B cell (primary cell): ENCODE data around the gene TGFBRAP1. TPM values are rescaled to one million over a fixed set of nuclear protein-coding genes. Genes with fewer than 3 reads are reported as not detected.

Experiments used
- ATAC-seq: fragments of 200-7000 bp; cut with Tn5 transposase; one replicate; pipeline ENCODE4 v1.10.0; 2021; ENCODE audit warnings: low read depth, mild to moderate bottlenecking, moderate number of reproducible peaks, moderate library complexity
- CTCF ChIA-PET: fragments of 350-600 bp; sonication (Branson Sonifier 250); formaldehyde crosslinking; loops from one replicate; lab custom pipeline; 2021; ENCODE audit warnings: antibody characterized with exemption, inconsistent platforms; lab: Charles Lee
- POLR2A ChIA-PET: fragments of 350-600 bp; sonication (Branson Sonifier 250); formaldehyde crosslinking; loops from one replicate; lab custom pipeline; 2021; ENCODE audit warnings: antibody characterized with exemption; lab: Charles Lee
- DNase-seq: peaks from one replicate; pipeline ENCODE4 v3.0.0; 2013
- H2AFZ ChIP-seq: 2 replicates; pipeline ENCODE4 v1.6.1; 2012; ENCODE audit warnings: mild to moderate bottlenecking, low read depth, low read length; ENCODE audit not compliant: insufficient read depth, poor library complexity, severe bottlenecking
- H3K27ac ChIP-seq, 2 donors: 1 replicate in 1 of 2; 2 replicates in 1 of 2; pipeline ENCODE4 v1.5.1; 2012 to 2013; ENCODE audit warnings: low read length in 2 of 2, mild to moderate bottlenecking in 2 of 2, moderate library complexity in 1 of 2
- H3K27me3 ChIP-seq, 4 experiments: fragments of 200-600 bp in 1 of 4; sonication (generic) in 1 of 4; replicated peaks in 1 of 4; 1 replicate in 2 of 4; 2 replicates in 2 of 4; pipeline versions ENCODE4 v1.6.1 to v1.7.0; 2013 to 2016; ENCODE audit warnings: low read length in 3 of 4, mild to moderate bottlenecking in 2 of 4, mixed read lengths in 1 of 4, moderate library complexity in 1 of 4; ENCODE audit not compliant: insufficient read depth in 4 of 4, control insufficient read depth in 3 of 4; ENCODE audit errors: control extremely low read depth in 1 of 4
- H3K36me3 ChIP-seq, 2 experiments: replicated peaks in 1 of 2; 1 replicate in 1 of 2; 2 replicates in 1 of 2; pipeline versions ENCODE4 v1.6.1 to v1.7.1; 2013; ENCODE audit warnings: low read length in 1 of 2; ENCODE audit not compliant: insufficient read depth in 2 of 2, control insufficient read depth in 1 of 2; ENCODE audit errors: control extremely low read depth in 1 of 2, extremely low read depth in 1 of 2
- H3K4me1 ChIP-seq, 2 donors: fragments of 200-600 bp in 1 of 2; sonication (generic) in 1 of 2; 1 replicate in 1 of 2; 2 replicates in 1 of 2; pipeline versions ENCODE4 v1.5.1 to v1.6.1; 2013 to 2017; ENCODE audit warnings: low read length in 2 of 2; ENCODE audit not compliant: control insufficient read depth in 2 of 2, insufficient read depth in 2 of 2
- H3K4me2 ChIP-seq: replicated peaks from 2 replicates; pipeline ENCODE3; 2012; ENCODE audit warnings: mild to moderate bottlenecking, low read depth, low read length; ENCODE audit not compliant: poor library complexity, severe bottlenecking
- H3K4me3 ChIP-seq, 5 experiments: fragments of 200-600 bp in 1 of 5; sonication (generic) in 1 of 5; 1 replicate in 3 of 5; 2 replicates in 2 of 5; pipeline versions ENCODE4 v1.5.1 to v1.7.0; 2011 to 2016; ENCODE audit warnings: low read length in 4 of 5, mild to moderate bottlenecking in 4 of 5, low read depth in 2 of 5, control low read depth in 1 of 5, moderate library complexity in 1 of 5; ENCODE audit not compliant: insufficient read depth in 1 of 5; ENCODE audit errors: control extremely low read depth in 1 of 5, extremely low read depth in 1 of 5
- H3K79me2 ChIP-seq: fragments of 200-600 bp; sonication (generic); one replicate; pipeline ENCODE4 v1.6.0; 2016; ENCODE audit warnings: low read length; ENCODE audit not compliant: control insufficient read depth, insufficient read depth
- H3K9ac ChIP-seq: fragments of 200-600 bp; sonication (generic); 2 replicates; pipeline ENCODE4 v1.6.1; 2017; ENCODE audit warnings: mild to moderate bottlenecking, low read length, moderate library complexity
- H3K9me3 ChIP-seq, 3 donors: one replicate each; pipeline versions ENCODE4 v1.6.1 to v1.7.1; 2013; ENCODE audit warnings: low read length in 2 of 3; ENCODE audit not compliant: control insufficient read depth in 2 of 3, insufficient read depth in 1 of 3; ENCODE audit errors: control extremely low read depth in 1 of 3
- H4K20me1 ChIP-seq: 2 replicates; pipeline ENCODE4 v1.6.0; 2012; ENCODE audit warnings: mild to moderate bottlenecking, low read length; ENCODE audit not compliant: insufficient read depth, control insufficient read depth, poor library complexity, severe bottlenecking
- H3K27ac Mint-ChIP-seq: one replicate; pipeline ENCODE4 v1.8.0; 2021; ENCODE audit warnings: mixed read lengths
- H3K27me3 Mint-ChIP-seq: one replicate; pipeline ENCODE4 v1.8.0; 2021; ENCODE audit warnings: mixed read lengths
- H3K4me1 Mint-ChIP-seq: one replicate; pipeline ENCODE4 v1.8.0; 2021; ENCODE audit warnings: mixed read lengths
- H3K4me3 Mint-ChIP-seq: one replicate; pipeline ENCODE4 v1.8.0; 2021; ENCODE audit warnings: mixed read lengths
- H3K9me3 Mint-ChIP-seq: one replicate; pipeline ENCODE4 v1.8.0; 2022; ENCODE audit warnings: mixed read lengths; ENCODE audit not compliant: insufficient read depth
- EZH2 ChIP-seq: IDR thresholded peaks from 2 replicates; pipeline ENCODE4 v1.6.1; 2012; ENCODE audit warnings: borderline replicate concordance, low read depth, mild to moderate bottlenecking, moderate library complexity, low read length; ENCODE audit not compliant: insufficient read depth, poor library complexity, severe bottlenecking
- WGBS: methylation state at CpG from one replicate; pipeline ENCODE4 v1.1.5; 2013; ENCODE audit warnings: missing lambda C conversion rate; ENCODE audit not compliant: insufficient coverage; 5-methylcytosine and 5-hydroxymethylcytosine counted together
- intact Hi-C: fragments of 100-400 bp; cut with micrococcal nuclease; formaldehyde crosslinking; loops from one replicate; pipeline ENCODE4 v1.10.0; 2022
- polyA plus RNA-seq: library from polyadenylated mRNA; depleted of rRNA; stranded (reverse); fragments of >200 nt; gene quantifications from 2 replicates; pipeline ENCODE4 v1.2.3, GENCODE V29; 2012
- total RNA-seq, 2 donors: library from RNA; stranded (reverse); fragments of 120-200 nt in 1 of 2; gene quantifications; 1 replicate in 1 of 2; 2 replicates in 1 of 2; pipeline versions ENCODE4 v1.2.3 to v1.2.4, GENCODE V29; 2013 to 2022
- TF ChIP-seq, protein P1 (sequence below): fragments of 200-600 bp; IDR thresholded peaks from one replicate; pipeline ENCODE4 v1.8.0; 2022; ENCODE audit warnings: antibody characterized with exemption, mild to moderate bottlenecking

The TGFBRAP1 gene
- total and polyA plus RNA-seq, 2 donors (not counting 1 experiment from before 2014, with no cell fraction given): 9.3 to 21.7 TPM

DNA sequence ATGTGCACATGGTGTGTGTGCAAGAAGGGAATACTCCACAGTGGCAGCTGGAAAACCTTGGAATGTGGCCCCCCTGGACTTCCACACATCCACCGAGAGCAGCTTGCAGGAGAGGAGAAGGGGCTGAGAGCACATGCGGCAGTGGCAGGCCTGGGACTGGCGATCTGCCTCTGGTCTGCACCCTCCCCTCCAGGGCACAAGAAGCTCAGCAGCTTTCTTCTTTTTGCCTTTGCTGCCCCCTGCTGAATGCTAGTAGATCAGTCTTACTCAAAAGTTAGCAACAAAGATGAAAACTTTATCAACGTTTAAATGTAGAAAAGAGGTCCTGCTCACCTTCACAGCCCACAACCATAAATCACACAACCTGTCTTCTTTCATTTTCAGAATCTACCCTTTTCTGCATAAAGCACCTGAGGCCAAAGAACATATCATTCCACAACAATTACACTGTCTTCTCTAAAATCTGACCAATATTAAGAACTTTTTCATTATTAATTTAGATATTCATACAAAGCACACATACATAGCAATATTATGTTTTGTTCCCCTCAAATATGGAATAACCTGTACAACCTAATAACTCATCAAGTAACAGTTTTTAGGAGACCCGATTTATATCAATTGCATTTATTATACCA, 34.6 kb downstream of the TGFBRAP1 start:
- no peak for ATAC-seq
- Histone ChIP-seq H3K79me2 (peaks cover 8% of the 10 kb centered on the region), H2AFZ (no peak overlapping the region), H3K4me1 (no peaks in the 10 kb centered on the region), H3K9ac (no peak overlapping the region), H3K4me3 (no peak overlapping the region), H3K36me3 (peaks cover 3 to 56% of the 10 kb centered on the region in 2 experiments), H4K20me1 (peaks cover 11% of the 10 kb centered on the region), H3K27me3 (no peaks in the 10 kb centered on the region), H3K4me2 (no peak overlapping the region), H3K27ac (no peak overlapping the region), H3K9me3 (no peaks in the 10 kb centered on the region)
- H3K27ac Mint-ChIP-seq: no peak overlapping the region
- no peaks in the 10 kb centered on the region for H3K4me1 Mint-ChIP-seq
- intact Hi-C loops: no loop called here
- TF ChIP-seq EZH2: no peak
- TF ChIP-seq, protein P1, sequence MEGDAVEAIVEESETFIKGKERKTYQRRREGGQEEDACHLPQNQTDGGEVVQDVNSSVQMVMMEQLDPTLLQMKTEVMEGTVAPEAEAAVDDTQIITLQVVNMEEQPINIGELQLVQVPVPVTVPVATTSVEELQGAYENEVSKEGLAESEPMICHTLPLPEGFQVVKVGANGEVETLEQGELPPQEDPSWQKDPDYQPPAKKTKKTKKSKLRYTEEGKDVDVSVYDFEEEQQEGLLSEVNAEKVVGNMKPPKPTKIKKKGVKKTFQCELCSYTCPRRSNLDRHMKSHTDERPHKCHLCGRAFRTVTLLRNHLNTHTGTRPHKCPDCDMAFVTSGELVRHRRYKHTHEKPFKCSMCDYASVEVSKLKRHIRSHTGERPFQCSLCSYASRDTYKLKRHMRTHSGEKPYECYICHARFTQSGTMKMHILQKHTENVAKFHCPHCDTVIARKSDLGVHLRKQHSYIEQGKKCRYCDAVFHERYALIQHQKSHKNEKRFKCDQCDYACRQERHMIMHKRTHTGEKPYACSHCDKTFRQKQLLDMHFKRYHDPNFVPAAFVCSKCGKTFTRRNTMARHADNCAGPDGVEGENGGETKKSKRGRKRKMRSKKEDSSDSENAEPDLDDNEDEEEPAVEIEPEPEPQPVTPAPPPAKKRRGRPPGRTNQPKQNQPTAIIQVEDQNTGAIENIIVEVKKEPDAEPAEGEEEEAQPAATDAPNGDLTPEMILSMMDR: peak; percentile 40
- 67% methylated on average over 3 of the region's 5 CpGs for WGBS
- ChIA-PET POLR2A (no interaction called here), CTCF (interaction anchor here (0.6 to 1.7 kb wide), 5 partner anchors 13 to 181 kb away, joined by 3 to 4 read pairs (median 3); no protein-coding TSS in a partner anchor)
- no peaks in the 10 kb centered on the region for H3K9me3 Mint-ChIP-seq
- H3K27me3 Mint-ChIP-seq: no peaks in the 10 kb centered on the region
- no peak overlapping the region for H3K4me3 Mint-ChIP-seq
- peak; percentile 37 for DNase-seq

DNA sequence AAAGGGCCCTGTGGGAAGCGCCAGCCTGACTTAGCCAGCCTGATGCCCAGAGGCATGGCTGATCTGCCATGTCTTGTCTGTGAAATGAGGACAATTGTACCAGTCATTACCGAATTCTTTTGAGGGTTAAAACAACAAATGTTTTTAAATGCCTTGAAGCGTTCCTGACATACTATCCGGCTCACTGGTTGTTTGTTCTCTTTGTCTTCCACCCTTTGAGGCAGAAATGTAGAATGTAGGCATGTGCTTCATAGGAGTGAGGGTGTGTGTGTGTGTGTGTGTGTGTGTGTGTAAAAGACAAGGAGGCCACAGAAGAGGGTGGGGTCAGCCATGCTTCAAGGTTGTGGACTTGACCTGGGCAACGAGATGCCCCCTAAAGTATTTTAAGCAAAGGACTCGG, 35.5 kb downstream of the TGFBRAP1 start:
- Mint-ChIP-seq H3K27me3 (no peaks in the 10 kb centered on the region), H3K27ac (no peak overlapping the region), H3K9me3 (no peaks in the 10 kb centered on the region), H3K4me1 (no peaks in the 10 kb centered on the region), H3K4me3 (no peak overlapping the region)
- peaks cover 4% of the 10 kb centered on the region for H3K79me2 ChIP-seq
- no peaks in the 10 kb centered on the region for H3K9me3 ChIP-seq
- H3K4me1 ChIP-seq: no peaks in the 10 kb centered on the region
- ChIA-PET POLR2A (no interaction called here), CTCF (interaction anchor here (0.9 to 1.7 kb wide), 4 partner anchors 10 to 179 kb away, joined by 3 to 4 read pairs (median 3); no protein-coding TSS in a partner anchor)
- intact Hi-C loops: no loop called here
- 100% methylated on average over 5 of the region's 6 CpGs for WGBS
- no peak for TF ChIP-seq EZH2
- TF ChIP-seq, protein P1: no peak
- H3K36me3 ChIP-seq: peaks cover 3 to 64% of the 10 kb centered on the region in 2 experiments
- no peak for DNase-seq
- H3K27me3 ChIP-seq: no peaks in the 10 kb centered on the region
- no peak overlapping the region for H3K27ac ChIP-seq
- peaks cover 2% of the 10 kb centered on the region for H4K20me1 ChIP-seq
- H3K4me2 ChIP-seq: no peak overlapping the region
- H3K4me3 ChIP-seq: no peak overlapping the region
- ATAC-seq: no peak
- no peak overlapping the region for H2AFZ ChIP-seq
- no peak overlapping the region for H3K9ac ChIP-seq
